ENCODE data around the gene RASGRF2. TPM values are rescaled to one million over a fixed set of nuclear protein-coding genes. Genes with fewer than 3 reads are reported as not detected.

Gene RASGRF2
- total RNA-seq, 1 experiment from 2014 or later = 6.7 TPM

- H3K36me3 ChIP-seq = no peaks in the 10 kb centered on the region
- no peaks in the 10 kb centered on the region for H3K27me3 ChIP-seq
- no peak overlapping the region for H3K4me3 ChIP-seq
- no peak overlapping the region for H3K27ac ChIP-seq
- no peaks in the 10 kb centered on the region for H3K9me3 ChIP-seq (replicated peaks)
- peaks cover 15% of the 10 kb centered on the region for H3K4me1 ChIP-seq
- no peak for DNase-seq
Observed at GRCh38 chr5:81172710-81173109, 212.5 kb downstream of the RASGRF2 start.

GRCh38 chr5:81177061-81177460, 216.9 kb downstream of the RASGRF2 start:
- Histone ChIP-seq H3K9me3 (replicated peaks) (no peaks in the 10 kb centered on the region), H3K4me3 (no peak overlapping the region), H3K36me3 (no peaks in the 10 kb centered on the region), H3K4me1 (peaks cover 23% of the 10 kb centered on the region), H3K27ac (no peak overlapping the region), H3K27me3 (no peaks in the 10 kb centered on the region)
- no peak for DNase-seq

GRCh38 chr5:81179959-81180358, 219.8 kb downstream of the RASGRF2 start:
- Histone ChIP-seq H3K27ac (no peak overlapping the region), H3K9me3 (replicated peaks) (no peaks in the 10 kb centered on the region), H3K4me3 (no peak overlapping the region), H3K36me3 (no peaks in the 10 kb centered on the region), H3K27me3 (no peaks in the 10 kb centered on the region), H3K4me1 (peaks cover 44% of the 10 kb centered on the region)
- no peak for DNase-seq

DNA sequence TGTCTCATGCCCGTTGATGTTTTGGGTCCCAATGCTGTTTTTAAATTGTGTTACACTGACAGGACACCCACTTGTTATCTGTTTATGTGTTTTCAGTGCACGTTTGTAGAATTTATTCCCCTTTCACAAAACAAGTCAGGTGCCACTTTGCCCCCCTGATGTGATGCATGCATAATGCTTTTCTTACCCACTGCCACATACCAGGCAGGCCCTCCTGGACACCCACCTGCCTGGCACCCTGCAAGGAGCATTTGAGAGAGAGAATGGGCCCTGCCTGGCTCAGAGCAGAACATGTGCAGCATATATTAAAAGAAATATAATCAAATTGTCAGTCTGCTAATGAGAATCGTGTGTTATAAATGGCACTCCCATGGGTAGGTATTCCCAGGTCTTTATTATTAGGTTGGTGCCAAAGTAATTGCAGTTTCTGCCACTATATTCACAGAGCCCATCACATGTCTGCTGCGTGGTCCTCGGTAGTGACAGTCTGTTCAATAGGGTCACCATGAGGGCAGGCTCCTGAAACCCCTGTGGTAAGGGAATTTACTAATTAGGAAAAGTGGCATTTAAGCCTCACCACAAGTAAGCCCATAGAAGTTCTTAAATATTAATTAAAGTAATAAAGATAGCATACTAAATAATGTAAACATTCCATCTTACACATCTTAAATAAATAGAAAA, 220.8 kb downstream of the RASGRF2 start:
- Histone ChIP-seq H3K4me1 (peaks cover 46% of the 10 kb centered on the region), H3K4me3 (no peak overlapping the region), H3K27ac (no peak overlapping the region; the same call in 1 of the 2 replicates), H3K36me3 (no peaks in the 10 kb centered on the region), H3K27me3 (no peaks in the 10 kb centered on the region), H3K9me3 (replicated peaks) (no peaks in the 10 kb centered on the region)
- DNase-seq = no peak

DNA sequence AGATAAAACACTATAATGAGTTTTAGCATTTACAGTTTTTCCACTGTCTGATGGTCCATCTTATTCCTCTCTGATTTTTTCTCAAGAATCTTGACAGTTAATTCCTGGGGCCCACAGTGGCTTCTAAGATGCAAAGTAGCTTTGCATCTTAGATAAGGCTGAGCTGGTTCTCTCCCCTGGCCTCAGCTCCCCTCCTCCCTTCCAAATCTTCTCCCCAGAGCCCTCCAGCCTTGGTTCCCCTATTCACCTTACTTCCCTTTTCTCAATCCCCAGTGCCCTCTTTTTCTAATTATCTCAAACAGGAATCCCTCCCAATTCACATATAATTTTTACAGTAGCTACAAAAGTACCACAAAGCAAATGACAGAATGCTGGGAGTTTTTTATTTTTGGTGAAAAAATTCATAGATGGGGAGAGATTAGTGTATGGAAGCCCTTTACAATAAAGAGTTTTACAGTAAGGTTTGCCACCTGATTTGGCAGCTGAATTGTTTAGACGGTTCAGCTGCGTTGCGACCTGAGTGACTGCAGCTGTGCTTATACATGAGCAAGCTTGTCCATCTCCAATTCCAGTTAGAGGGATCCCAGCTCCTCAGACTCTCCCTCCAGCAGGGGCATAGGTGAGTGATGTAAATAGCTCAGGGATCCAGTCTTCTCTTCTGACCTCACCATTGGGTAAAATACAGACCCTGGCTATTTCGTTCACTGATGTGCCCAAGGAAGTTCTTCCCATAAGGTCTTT, 221.6 kb downstream of the RASGRF2 start:
- Histone ChIP-seq H3K4me1 (peaks cover 53% of the 10 kb centered on the region), H3K27ac (peak overlapping the region; percentile 95; the same call in 1 of the 2 replicates), H3K36me3 (no peaks in the 10 kb centered on the region), H3K4me3 (no peak overlapping the region), H3K9me3 (replicated peaks) (no peaks in the 10 kb centered on the region), H3K27me3 (no peaks in the 10 kb centered on the region)
- DNase-seq = peak; percentile 47 to 67

DNA sequence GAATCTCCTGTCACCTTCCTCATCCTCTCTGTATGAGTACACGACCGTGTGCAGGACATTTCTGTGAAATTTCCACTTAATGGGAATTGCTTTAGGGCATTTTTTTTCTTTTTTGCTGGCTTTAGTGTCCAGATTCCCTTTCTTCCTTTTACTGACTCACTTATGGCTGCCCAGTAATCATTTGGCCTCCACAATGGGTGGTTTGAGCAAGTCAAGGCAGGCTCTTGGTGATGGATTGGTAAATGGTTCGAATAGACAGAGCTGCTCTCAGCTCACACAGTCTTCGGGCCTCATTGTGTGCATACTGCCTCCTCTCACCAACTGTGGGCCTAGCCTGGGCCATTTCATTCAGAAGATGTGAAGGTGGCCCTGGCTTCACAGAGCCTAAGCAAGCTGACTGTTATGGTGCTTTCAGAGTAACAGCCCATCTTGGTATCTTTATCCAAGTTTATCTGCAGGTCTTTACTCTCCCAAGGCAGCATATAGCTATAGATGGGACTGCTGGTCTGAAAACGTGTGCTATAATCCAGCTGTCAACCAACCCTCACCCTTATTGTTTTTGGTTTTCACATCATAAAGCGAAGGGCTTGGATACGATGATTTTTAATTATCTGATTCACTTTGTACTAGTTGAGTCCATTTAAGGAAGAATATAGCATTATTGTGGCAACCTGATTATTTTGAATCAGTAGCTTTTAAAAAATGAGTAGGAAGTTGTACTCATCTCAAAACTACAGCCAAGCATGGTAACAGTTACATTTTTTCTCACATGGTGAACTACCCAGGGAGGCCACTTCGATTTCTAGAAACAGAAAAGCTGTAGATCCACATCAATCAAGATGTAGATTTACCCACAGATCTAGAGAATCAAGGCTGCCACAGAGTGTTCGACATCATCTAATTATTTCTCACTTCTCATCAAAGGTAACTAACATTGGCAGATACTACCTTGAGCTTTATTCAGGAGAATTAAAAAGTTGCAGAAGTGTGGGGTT, 222.5 kb downstream of the RASGRF2 start:
- Histone ChIP-seq H3K36me3 (no peaks in the 10 kb centered on the region), H3K27me3 (no peaks in the 10 kb centered on the region), H3K27ac (peak overlapping the region; percentile 95), H3K9me3 (replicated peaks) (no peaks in the 10 kb centered on the region), H3K4me3 (no peak overlapping the region), H3K4me1 (peaks cover 63% of the 10 kb centered on the region)
- no peak for DNase-seq

DNA sequence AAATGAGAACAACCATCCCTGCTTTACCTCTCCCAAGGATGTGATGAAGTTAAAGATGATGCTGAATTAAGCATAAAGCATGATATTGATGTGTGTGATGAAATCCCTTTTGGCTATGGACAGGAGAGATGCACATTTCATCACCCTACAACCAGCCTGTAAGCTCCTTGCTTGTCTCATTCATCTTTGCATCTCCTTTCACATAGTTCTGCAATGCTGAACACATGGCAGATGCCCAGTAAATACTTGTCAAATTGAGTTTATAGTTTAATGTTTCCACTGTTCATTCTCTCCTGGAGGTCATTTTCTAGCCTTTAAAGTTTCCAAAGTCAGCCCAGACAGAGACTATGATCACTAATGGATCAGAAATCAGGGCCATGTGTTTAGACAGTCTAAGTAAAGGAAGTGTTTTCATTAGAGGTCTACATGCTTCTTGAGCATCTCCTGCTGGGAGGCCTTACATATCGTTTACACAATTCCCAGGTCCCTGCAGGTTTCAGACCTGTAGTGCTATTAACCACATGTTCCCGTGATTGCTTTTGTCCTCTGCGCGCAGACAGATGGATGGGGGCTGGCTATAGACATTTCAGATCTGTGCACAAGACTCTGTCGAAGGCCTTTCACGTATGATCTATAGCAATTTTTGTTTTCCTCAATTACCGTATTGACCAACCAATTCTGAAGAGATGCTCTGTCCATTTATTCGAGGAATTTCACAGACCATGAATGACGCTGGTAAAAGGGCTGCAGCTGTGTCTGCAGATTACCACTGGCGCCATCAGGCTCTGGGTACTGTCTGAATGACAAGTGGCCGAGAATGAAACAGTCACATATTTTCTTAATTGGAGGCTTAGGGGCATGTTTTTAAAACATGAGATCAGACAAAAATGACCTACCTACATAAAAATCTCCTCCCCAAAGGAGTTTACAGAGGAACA, 223.9 kb downstream of the RASGRF2 start:
- DNase-seq = peak; percentile 92 to 94
- Histone ChIP-seq H3K4me3 (peak overlapping the region; percentile 8), H3K27me3 (no peaks in the 10 kb centered on the region), H3K27ac (peak overlapping the region; percentile 95), H3K36me3 (no peaks in the 10 kb centered on the region), H3K9me3 (replicated peaks) (no peaks in the 10 kb centered on the region), H3K4me1 (peaks cover 70% of the 10 kb centered on the region)

DNA sequence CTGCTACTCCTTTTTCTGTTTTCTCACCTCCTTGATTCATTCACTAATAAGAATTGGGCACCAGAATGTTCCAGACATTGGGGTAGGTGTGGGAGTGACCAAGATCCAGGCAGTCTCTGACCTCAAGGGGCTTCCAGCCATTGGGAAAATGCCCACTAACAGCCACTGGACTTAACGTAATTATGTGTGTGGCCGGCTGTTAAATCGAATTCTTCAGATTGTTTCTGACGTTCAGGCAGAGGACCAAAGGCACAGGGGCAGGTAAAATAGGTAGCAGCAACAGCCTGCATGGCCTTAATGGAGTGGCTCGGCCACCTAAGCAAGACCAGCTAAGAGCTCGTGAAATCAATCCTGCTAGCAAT, 224.6 kb downstream of the RASGRF2 start:
- peak in 1 of 2 experiments; percentile 66 for DNase-seq
- no peak overlapping the region for H3K4me3 ChIP-seq
- peaks cover 70% of the 10 kb centered on the region for H3K4me1 ChIP-seq
- peak overlapping the region; percentile 95 for H3K27ac ChIP-seq
- H3K9me3 ChIP-seq (replicated peaks) = no peaks in the 10 kb centered on the region
- H3K36me3 ChIP-seq = no peaks in the 10 kb centered on the region
- H3K27me3 ChIP-seq = no peaks in the 10 kb centered on the region

DNA sequence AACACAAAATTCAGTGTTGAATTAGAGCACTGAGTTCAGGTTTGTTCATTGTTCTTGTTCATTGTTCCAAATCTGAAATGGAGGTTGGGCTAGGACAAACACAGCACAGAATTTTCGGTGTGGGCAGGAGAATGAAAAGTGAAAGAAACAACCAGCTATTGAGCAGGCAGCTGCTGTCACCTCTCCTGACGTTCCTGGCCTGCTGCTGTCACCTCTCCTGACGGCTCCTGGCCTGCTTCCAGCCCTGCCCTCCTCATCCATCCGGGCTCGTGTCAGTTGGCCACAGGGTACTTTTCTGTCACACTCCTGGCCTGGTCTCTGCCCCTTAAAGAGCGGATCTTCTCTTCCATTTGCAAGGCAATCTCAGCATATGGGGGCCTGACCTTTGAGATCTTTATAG, 227.7 kb downstream of the RASGRF2 start:
- Histone ChIP-seq H3K4me1 (peaks cover 66% of the 10 kb centered on the region), H3K9me3 (replicated peaks) (no peaks in the 10 kb centered on the region), H3K36me3 (no peaks in the 10 kb centered on the region), H3K27ac (peak overlapping the region; percentile 56), H3K4me3 (no peak overlapping the region), H3K27me3 (no peaks in the 10 kb centered on the region)
- DNase-seq = peak; percentile 75 to 82

DNA sequence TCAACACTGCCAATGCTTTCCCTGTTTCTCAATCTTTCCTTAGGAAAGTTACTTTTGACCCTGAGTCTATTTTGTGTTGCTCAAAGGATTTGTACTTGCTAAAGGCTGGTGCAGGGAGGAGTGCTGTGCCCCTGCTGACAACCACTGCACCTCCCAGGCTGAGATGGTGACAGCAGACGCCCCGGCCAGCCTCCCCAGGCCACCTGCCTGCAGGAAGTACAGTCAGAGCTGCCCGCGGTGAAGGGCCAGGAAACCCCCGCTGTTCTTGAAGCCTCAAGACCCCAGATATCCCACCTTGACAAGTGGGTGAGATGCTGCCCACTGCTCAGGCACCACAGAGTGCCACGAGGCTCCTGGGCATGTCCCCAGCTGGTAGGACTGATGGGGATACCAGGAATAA, 228.8 kb downstream of the RASGRF2 start:
- Histone ChIP-seq H3K9me3 (replicated peaks) (no peaks in the 10 kb centered on the region), H3K4me3 (no peak overlapping the region), H3K36me3 (no peaks in the 10 kb centered on the region), H3K27me3 (no peaks in the 10 kb centered on the region), H3K27ac (no peak overlapping the region), H3K4me1 (peaks cover 55% of the 10 kb centered on the region)
- no peak for DNase-seq

- H3K27me3 ChIP-seq = no peaks in the 10 kb centered on the region
- no peak for DNase-seq
- no peak overlapping the region for H3K27ac ChIP-seq
- H3K9me3 ChIP-seq (replicated peaks) = no peaks in the 10 kb centered on the region
- no peak overlapping the region for H3K4me3 ChIP-seq
- H3K4me1 ChIP-seq = peaks cover 47% of the 10 kb centered on the region
- H3K36me3 ChIP-seq = no peaks in the 10 kb centered on the region
Observed at GRCh38 chr5:81189875-81190498, 229.8 kb downstream of the RASGRF2 start.

GRCh38 chr5:81191726-81192372, 231.7 kb downstream of the RASGRF2 start:
- H3K36me3 ChIP-seq = no peaks in the 10 kb centered on the region
- H3K27me3 ChIP-seq = no peaks in the 10 kb centered on the region
- no peak overlapping the region for H3K27ac ChIP-seq
- peaks cover 30% of the 10 kb centered on the region for H3K4me1 ChIP-seq
- no peak for DNase-seq
- H3K4me3 ChIP-seq = no peak overlapping the region
- H3K9me3 ChIP-seq (replicated peaks) = no peaks in the 10 kb centered on the region

DNA sequence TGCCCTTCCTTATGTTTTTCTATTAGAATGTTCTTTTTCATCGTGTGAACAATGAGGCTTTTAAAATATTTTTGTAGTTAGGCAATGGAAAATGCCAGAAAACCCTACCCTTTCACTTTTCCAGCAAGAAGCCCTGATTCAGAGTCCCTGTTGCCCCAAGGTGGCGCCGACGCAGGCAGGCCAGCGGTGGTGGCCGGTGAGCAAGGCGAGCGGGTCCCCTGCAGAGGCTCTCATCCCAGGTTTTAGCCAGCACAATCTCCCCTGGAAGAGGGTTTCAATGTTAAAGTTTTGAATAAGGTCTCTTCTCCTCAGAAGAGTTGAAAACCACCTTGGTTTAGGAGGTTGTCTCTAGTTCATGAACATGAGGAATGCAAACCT, 232.2 kb downstream of the RASGRF2 start:
- no peaks in the 10 kb centered on the region for H3K9me3 ChIP-seq (replicated peaks)
- no peak for DNase-seq
- H3K27ac ChIP-seq = no peak overlapping the region
- peaks cover 25% of the 10 kb centered on the region for H3K4me1 ChIP-seq
- no peaks in the 10 kb centered on the region for H3K27me3 ChIP-seq
- H3K4me3 ChIP-seq = no peak overlapping the region
- no peaks in the 10 kb centered on the region for H3K36me3 ChIP-seq
